Right atrium auricular region (tissue), 2 donors: ENCODE measurements around the gene CD58. TPM values are rescaled to one million over a fixed set of nuclear protein-coding genes. Genes with fewer than 3 reads are reported as not detected.

Experiments
- DNase-seq: peaks from one replicate; pipeline ENCODE4 v3.0.0-alpha.2; 2019; ENCODE audit warnings: low spot score
- H3K27ac ChIP-seq, 2 donors: fragments of 200-600 bp; sonication (generic); 1 replicate in 1 of 2; 2 replicates in 1 of 2; pipeline ENCODE4 v1.5.1; 2016 to 2019
- H3K27me3 ChIP-seq, 2 donors: fragments of 200-600 bp; sonication (generic); one replicate each; pipeline versions ENCODE4 v1.5.1 to v1.6.0; 2017 to 2019
- H3K36me3 ChIP-seq: fragments of 200-600 bp; sonication (generic); one replicate; pipeline ENCODE4 v1.5.1; 2016
- H3K4me1 ChIP-seq, 2 donors: fragments of 200-600 bp; sonication (generic); one replicate each; pipeline versions ENCODE4 v1.5.1 to v1.6.0; 2017 to 2019
- H3K4me3 ChIP-seq, 2 donors: fragments of 200-600 bp; sonication (generic); 1 replicate in 1 of 2; 2 replicates in 1 of 2; pipeline ENCODE4 v1.5.1; 2017 to 2019; ENCODE audit warnings: mild to moderate bottlenecking in 1 of 2, moderate library complexity in 1 of 2
- H3K9me3 ChIP-seq, 2 donors: fragments of 200-600 bp; sonication (generic); one replicate each; pipeline ENCODE4 v1.5.1; 2019
- total RNA-seq, 2 donors: library from RNA; depleted of rRNA; stranded (reverse); fragments of >200 nt; gene quantifications; one replicate each; pipeline ENCODE4 v1.1.0, GENCODE V29; 2016
- TF ChIP-seq, protein P1 (sequence below), 2 donors: fragments of 200-600 bp; sonication (generic); IDR thresholded peaks; one replicate each; pipeline ENCODE4 v1.5.1; 2019; ENCODE audit warnings: antibody characterized with exemption in 2 of 2

Gene CD58
- total RNA-seq, 2 donors from 2014 or later, result 26.4 to 27.4 TPM

GRCh38 chr1:116485071-116485735 is 85.6 kb downstream of the CD58 start:
- H3K4me3 ChIP-seq, result no peak overlapping the region
- H3K9me3 ChIP-seq, result no peaks in the 10 kb centered on the region
- no peaks in the 10 kb centered on the region for H3K27me3 ChIP-seq
- TF ChIP-seq, protein P1, sequence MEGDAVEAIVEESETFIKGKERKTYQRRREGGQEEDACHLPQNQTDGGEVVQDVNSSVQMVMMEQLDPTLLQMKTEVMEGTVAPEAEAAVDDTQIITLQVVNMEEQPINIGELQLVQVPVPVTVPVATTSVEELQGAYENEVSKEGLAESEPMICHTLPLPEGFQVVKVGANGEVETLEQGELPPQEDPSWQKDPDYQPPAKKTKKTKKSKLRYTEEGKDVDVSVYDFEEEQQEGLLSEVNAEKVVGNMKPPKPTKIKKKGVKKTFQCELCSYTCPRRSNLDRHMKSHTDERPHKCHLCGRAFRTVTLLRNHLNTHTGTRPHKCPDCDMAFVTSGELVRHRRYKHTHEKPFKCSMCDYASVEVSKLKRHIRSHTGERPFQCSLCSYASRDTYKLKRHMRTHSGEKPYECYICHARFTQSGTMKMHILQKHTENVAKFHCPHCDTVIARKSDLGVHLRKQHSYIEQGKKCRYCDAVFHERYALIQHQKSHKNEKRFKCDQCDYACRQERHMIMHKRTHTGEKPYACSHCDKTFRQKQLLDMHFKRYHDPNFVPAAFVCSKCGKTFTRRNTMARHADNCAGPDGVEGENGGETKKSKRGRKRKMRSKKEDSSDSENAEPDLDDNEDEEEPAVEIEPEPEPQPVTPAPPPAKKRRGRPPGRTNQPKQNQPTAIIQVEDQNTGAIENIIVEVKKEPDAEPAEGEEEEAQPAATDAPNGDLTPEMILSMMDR (IDR thresholded peaks at IDR 0.05), result peak; percentile 85 to 95
- H3K4me1 ChIP-seq, result peaks cover 0 to 28% of the 10 kb centered on the region in 2 donors
- H3K36me3 ChIP-seq, result no peaks in the 10 kb centered on the region
- H3K27ac ChIP-seq, result peak overlapping the region; percentile 12 to 73
- peak; percentile 88 for DNase-seq

DNA sequence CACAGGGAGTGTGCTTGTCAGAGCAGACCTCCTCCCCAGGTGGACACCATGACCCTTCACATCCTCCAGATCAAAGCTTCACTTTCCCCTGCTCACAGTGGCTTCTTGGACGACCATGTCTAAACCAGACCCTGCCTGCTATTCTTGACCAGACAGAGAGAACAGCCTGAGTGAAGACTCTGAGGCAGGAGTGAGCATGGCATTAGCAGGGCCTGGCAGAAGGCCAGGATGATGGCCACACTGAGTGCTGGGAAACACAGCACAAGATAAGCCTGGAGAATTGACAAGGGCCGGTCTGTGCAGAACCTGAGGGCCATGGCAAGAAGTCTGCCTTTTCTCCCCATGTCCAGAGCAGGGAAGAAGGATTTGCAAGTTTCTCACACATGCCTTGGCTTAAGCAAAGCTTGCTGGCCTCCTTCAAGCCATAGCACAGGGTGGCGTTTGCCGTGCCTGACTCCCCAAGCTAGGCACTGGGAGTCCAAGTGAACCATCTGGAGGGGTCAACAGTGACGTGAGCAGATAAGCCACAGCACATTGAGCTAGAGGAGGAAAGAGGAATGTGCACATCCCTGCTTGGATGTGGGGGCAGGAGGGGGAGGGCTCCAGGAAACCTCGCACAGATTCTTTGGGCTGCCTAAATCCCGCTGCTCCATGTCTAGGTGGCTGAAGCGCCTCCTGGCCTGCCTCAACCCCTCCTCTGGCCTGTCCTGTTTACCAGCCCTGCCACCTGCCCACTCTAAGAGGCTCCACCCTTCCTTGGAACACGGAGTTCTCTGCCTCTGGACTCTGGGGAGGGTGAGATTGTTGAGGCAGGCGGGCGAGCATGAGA is 87.1 kb downstream of the CD58 start:
- Histone ChIP-seq H3K27me3 (no peaks in the 10 kb centered on the region), H3K27ac (peak overlapping the region; percentile 58 to 73), H3K9me3 (no peaks in the 10 kb centered on the region), H3K4me1 (peaks cover 0 to 23% of the 10 kb centered on the region in 2 donors), H3K36me3 (no peaks in the 10 kb centered on the region), H3K4me3 (no peak overlapping the region)
- TF ChIP-seq, protein P1 (IDR thresholded peaks at IDR 0.05), result no peak
- peak; percentile 69 for DNase-seq

DNA sequence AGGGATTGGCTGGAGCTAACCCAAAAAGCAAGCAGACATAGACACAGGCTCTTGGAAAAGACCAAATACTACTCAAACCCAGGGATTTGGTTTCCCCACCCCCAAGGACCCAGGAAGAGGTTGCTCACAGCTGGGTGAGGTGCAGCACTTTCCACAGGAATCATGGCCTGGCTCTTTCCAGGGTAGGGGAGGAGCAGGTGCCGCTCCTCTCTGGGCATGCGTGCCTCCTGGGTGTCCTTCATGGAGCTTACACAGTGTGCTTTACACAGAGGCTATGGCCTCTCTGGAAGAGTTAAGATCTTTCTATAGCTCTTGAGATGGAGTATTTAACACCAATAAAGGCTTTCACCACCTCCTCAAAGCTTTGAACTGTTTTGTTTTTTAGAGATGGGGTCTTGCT is 88.3 kb downstream of the CD58 start:
- H3K4me3 ChIP-seq, result no peak overlapping the region
- no peaks in the 10 kb centered on the region for H3K27me3 ChIP-seq
- no peaks in the 10 kb centered on the region for H3K36me3 ChIP-seq
- no peak for DNase-seq
- no peak overlapping the region for H3K27ac ChIP-seq
- TF ChIP-seq, protein P1 (IDR thresholded peaks at IDR 0.05), result no peak
- H3K9me3 ChIP-seq, result no peaks in the 10 kb centered on the region
- peaks cover 0 to 31% of the 10 kb centered on the region in 2 donors for H3K4me1 ChIP-seq

GRCh38 chr1:116481934-116482333 is 88.9 kb downstream of the CD58 start:
- Histone ChIP-seq H3K4me3 (no peak overlapping the region), H3K27ac (no peak overlapping the region), H3K36me3 (no peaks in the 10 kb centered on the region), H3K9me3 (no peaks in the 10 kb centered on the region), H3K27me3 (no peaks in the 10 kb centered on the region), H3K4me1 (peaks cover 0 to 36% of the 10 kb centered on the region in 2 donors)
- DNase-seq, result no peak
- TF ChIP-seq, protein P1 (IDR thresholded peaks at IDR 0.05), result no peak

- Histone ChIP-seq H3K4me1 (peaks cover 0 to 32% of the 10 kb centered on the region in 2 donors), H3K27ac (peak overlapping the region in 1 of 2 donors; percentile 97)
- DNase-seq, result no peak
These were observed 92.2 kb downstream of the CD58 start for GRCh38 chr1:116478621-116479020.

More at GRCh38 chr1:116478621-116479020, 92.2 kb downstream of the CD58 start:
- TF ChIP-seq, protein P1 (IDR thresholded peaks at IDR 0.05), result no peak
- H3K27me3 ChIP-seq, result no peaks in the 10 kb centered on the region
- H3K9me3 ChIP-seq, result no peaks in the 10 kb centered on the region
- no peak overlapping the region for H3K4me3 ChIP-seq
- no peaks in the 10 kb centered on the region for H3K36me3 ChIP-seq
